ENCODE data around the gene XKR7.

XKR7 gene

GRCh38 chr20:32040142-32040953 is 72.4 kb downstream of the XKR7 start:
- DNase-seq (peak; percentile 16), ATAC-seq (peak; percentile 55)

GRCh38 chr20:32045999-32046398 is 78.0 kb downstream of the XKR7 start:
- DNase-seq = no peak
- no peak for ATAC-seq

- ATAC-seq = no peak
- DNase-seq = no peak
Observed at GRCh38 chr20:32050324-32050841, 82.4 kb downstream of the XKR7 start.

GRCh38 chr20:32050851-32051556 is 83.1 kb downstream of the XKR7 start:
- DNase-seq = no peak
- ATAC-seq = peak; percentile 24

GRCh38 chr20:32051720-32052089 is 83.8 kb downstream of the XKR7 start:
- DNase-seq = no peak
- no peak for ATAC-seq

GRCh38 chr20:32052090-32052777 is 84.3 kb downstream of the XKR7 start, which contains the start of gene HCK:
TSS of gene HCK (plus strand) at chr20:32052242.
- peak; percentile 21 for DNase-seq
- ATAC-seq = no peak

GRCh38 chr20:32052778-32053362 is 84.9 kb downstream of the XKR7 start:
- ATAC-seq (peak; percentile 47), DNase-seq (peak; percentile 24)

All from stimulated activated naive CD8-positive, alpha-beta T cell treated with anti-CD3 and anti-CD28 coated beads, Interleukin-15, Interleukin-2, amounts not matched to agents 100 U/mL and 50 U/mL, for 24 hours (primary cell).